Activated T-cell treated with anti-CD3 and anti-CD28 coated beads, Interleukin-2, amount 50 U/mL, for 1 hour (primary cell): ENCODE data around the gene TAL1.

Experiments
- DNase-seq: peaks from one replicate; pipeline ENCODE4 v3.0.0-alpha.2; 2020

TAL1 gene

DNA sequence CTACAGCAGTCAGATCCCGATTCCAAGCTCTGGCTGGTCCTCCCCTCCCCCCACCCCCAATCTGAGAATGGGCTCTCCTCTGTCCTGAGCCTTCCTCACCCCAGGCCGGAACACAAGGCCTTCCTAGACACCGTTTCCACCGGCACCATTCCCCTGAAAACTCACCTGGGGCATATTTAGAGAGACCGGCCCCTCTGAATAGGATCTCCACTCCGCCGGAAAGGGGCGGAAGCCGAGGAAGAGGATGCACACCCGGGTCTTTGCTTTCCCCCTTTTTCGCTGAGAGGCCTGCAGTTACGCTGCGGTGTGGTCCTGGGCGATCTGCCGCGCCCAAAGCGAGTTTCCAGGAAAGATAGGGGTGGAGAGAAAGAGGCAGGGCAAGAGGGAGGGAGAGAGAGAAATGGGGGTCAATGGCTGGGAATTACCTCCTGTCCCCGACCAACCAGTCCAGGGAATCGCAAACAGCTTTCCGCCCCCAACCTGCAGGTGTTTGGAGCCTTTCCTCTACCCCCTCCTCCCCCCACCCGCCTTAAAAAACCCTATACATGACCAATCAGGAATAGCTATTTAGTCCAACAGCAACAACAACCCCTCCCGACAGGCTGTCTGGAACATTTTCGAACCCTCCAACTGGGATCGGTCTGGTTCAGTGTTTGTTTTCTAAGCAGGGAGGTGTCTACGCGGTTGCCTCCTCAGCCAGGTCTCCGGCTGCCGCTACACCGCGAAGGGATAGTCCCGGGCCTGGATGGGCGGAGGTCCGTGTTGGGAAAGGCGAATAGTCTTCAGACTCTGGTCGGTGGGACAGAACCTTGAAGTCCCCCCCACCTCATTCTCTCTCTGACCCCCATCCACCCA lies 2.8 kb downstream of the TAL1 start:
- no peak for DNase-seq

DNA sequence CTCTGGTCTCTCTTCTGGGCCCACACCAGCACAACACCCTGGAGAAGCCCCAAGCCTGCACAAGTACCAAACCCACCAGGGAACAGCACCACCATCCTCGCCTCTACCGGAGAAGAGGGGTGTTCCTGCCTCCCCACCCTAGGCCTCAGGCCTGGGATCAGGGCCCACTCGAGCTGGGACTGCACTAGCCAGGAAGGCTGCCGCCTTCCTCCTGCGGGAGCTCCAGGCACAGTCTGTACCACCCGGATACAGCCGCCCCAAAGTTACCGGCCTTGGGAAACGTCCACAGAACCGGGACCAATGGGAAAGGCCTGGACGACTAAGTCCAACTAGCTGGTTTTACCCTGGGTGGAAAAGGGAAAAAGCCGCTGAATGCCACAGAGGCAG lies 3.4 kb downstream of the TAL1 start:
- no peak for DNase-seq

DNA sequence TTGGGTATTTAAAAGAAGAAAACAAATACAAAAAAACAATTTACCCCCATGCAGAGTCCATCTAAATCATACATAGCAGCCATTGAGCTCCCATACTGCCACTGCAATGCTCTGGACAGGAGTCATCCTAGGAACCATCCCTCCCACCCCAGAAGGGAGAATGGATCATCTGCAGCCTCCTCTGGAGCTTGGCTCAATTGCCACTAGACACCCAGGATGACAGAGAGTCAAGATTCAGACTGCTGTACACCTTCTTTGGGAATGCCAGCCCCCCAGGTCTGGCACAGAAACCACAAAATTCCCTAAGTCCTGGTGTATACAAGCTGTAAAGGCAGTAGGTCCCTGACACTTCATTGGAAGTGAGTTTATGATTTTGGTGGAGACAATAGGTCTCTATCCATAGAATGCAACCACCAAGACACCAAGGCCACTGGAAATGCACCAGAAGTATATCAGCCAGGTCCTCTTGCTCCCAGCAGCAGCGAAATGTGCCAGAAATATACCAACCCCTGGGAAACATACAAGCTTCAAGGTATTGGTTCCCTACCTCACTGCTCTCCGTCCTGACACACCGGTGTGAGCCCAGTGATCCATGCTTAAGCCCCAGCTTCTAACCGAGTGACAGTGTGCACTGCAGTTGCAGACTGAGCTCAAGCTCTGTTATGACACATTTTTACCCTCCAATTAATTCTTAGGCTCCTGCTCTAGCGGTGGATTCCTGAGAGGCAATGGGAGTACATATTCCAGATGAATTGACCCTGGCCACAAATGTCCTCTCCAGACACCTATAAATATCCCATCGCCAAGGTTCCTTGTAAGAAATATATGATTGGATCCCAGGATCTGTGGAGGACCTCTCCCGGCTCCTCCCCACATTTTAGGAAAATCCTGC lies 4.4 kb downstream of the TAL1 start:
- DNase-seq: no peak

DNA sequence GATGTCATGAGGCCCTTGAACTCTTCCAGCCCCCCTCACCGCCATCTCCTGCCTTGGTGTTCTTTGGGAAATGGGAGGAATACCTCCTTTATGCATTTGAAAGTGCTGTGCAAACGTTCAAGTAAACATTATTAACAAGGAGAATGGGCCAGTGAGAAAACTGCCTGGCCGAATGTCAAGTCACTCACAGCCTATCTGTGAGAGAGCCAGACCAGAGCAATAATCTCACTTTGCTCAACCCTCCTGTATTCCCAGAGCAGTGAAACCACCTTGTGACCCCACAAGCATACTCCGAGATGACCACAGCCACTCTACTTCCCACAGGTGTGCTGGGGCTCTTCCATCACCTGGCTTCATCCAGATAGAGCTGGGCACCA lies 5.2 kb downstream of the TAL1 start:
- DNase-seq: no peak

DNA sequence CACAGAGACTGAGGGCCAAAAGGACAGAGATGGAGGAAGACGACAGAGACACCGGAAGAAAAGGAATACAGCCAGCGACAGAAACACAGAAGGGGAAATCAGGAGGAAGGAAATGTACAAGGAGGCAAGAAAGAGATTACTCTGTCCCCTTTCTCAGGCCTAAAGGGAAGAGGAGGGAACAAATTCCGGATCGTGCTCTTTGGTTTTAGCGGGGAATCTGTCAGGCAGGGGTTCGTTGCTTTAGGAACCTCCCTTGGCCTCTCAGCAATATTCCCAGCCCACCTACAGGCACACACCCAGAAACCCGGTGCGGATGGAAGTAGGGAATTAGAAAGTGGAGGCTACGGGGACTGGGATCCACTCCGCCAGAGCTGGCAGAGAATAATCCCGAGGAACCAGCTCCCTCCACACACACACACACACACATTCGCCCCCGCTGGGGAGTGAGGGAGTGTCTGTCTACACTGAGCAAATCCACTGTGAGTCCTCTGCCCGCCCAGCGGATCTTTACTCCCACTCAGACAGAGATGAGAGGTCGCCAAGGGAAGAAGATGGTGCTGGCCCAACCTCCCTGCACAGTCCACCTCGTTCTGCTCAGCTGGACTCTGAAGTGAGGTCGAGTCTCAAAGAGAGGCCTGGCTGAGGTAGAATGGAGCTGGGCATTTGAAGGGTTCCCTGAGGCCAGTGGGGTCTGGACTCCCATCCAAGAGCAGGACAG lies 5.7 kb downstream of the TAL1 start:
- DNase-seq: no peak

DNA sequence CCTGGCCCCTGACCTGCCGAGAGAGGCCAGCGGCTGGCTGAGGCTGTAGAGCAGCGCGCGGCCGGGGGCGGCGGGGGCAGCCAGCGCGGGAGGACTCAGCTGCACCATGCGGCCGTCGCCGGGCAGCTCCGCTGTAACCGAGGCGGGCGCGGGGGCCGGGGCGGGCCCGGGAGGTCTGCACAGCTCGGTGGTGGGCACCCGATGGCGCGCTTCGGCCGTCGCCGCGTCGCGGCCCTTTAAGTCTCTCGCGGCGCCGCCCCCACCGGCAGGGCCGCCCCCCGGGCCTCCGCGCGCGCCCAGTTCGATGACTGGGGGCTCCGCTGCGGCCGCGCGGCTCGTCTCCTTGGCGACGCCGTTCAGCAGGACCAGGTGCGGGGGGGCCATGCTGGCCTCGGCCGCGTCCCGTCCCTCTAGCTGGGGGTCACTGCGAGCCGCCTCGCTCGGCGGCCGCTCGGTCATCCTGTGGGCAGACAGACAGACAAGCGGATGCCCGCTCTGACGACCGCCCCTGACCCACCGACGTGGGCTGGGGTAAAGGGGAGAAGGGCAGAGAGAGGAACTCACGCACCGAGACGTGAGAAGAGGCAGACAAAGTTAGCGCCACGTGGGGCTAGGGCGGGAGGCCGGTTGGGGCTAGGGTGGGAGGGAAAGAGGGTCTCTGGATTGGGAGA lies 6.5 kb downstream of the TAL1 start:
- no peak for DNase-seq

DNA sequence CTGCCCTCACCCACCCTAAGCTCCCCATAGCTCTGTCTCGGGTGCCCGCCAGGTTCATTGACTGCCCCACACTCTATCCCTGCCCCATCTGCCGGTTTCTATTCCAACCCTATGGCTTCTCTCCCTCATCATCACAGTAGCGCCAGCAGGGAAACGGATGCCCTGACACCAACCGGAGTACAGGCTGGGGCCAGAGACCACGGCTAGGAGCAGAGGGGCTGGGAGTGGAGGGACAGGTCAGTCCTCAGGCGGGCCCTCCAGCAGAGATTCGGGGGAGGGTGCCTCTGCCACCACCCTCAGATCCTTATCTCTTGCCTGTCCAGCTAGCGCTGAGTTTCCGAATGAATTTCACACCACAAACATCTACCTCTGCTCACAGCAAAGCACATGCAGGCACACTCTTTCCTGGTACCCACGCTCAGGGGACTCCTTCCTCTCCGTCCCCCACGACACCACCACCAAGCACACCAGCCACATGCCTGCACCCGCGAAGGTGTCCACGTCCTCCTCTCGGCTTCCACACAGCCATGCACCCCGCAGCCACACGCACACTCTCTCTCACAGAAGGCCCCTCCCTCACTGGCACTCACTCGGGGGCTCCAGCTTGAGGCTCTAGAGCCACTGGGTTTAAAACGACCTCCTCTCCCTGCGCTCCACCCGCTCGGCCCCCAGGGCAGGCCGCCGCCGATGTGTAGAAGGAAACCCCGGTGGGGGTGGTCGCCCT lies 7.2 kb downstream of the TAL1 start:
- DNase-seq: no peak

DNA sequence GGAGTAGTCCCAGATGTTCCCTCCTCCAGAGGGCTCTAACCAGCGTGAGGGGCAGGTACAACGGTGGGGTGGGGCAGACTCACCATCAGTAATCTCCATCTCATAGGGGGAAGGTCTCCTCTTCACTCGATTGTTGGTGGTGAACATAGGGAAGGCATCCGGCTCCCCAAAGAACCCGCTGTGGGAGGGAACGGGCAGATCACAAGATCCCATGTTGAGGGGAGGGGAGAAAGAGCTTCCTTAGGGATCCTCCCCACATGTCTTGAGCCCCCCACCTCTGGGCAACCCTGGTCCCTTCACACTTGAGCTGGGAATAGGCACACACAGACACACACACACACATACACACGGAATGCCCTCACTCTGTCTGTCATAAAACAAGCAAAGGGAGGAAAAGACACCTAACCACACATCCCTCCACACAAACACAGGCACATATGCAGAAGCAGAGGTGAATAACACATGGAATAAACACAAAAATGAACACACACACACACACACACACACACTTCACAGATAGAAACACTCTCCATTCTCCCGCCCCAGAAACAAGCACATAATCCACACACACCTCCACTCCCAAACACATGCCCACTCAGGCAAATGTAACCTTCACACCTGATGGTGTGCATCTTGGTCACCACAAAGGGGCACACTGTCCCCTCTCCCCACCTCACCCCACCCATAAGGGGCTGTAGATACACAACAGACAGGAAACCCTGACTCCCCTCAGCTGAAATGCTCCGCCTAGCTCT lies 7.9 kb downstream of the TAL1 start:
- no peak for DNase-seq

DNA sequence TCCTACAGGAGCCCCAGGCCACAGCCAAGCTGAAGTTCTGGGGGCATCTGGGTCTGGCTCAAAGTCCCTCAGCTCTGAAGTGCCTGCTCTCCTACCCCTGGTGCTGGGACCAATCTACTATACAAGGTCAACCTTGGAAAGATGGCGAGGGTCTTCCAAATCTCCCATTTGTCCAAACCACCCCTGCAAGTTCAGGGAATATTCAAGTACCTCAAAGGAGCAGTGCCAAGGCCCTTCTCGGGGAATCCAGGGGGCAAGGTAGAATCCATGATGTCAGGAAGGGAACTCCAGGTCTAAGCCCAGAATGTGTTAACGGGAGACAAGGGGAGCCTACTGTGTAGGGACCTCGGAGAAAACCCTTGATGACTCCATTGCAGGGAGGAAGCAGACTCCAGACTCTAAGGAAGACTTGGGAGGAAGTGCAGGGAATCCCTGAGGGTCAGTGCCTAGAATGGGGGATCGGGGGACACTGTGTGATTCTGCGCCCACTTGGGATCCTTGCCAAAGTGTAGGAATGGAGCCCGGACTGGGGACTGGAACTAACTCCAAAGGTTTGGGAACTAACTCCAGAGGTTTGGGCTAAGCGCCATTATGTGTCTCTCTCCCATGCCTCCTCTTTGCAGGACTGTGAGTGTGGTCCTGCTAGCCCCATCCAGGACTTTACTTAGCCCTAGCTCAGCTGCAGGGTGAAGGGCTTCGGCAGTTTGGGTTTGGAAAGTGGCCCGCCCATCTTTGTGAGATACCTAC lies 8.7 kb downstream of the TAL1 start:
- no peak for DNase-seq

DNA sequence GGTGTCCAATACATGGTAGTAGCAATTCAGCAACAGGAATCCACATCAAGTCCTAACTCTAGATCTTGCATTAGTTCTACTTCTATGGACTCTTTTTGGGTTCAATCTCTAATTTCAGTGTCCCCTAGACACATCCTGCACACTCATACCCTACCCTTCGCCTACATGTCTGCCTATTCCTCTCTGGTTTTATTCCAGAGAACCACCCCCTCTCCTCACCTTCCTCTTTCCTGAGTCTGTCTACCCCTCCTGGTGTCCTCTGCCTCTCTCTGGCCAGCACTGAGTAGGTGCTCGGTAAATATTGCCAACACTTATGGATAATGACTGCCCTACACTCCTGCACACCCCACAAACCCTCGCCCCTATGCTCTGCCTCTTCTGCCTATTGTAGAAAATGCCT lies 9.5 kb downstream of the TAL1 start:
- DNase-seq: no peak

DNA sequence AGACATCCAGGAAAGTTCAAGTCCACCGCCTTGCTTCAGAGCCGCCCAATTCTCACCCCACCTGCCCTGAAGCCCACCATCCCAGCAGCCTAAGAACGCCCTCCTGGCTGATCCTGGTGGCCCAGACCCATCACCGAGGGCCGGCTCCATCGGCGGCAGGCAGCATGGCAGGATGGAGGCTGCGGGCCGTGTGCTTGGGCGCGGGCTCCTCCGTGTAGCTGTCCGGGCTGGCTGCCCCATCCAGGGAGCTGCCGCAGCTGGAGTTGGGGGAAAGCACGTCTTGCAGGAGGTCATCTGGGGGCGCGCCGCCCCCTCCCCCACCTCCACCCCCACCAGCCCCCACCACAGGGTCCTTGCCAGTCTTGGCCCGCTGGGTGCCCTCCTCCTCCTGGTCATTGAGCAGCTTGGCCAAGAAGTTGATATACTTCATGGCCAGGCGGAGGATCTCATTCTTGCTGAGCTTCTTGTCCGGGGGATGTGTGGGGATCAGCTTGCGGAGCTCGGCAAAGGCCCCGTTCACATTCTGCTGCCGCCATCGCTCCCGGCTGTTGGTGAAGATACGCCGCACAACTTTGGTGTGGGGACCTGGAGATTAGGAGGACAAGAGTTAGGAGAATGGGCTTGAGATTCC lies 12.3 kb downstream of the TAL1 start:
- no peak for DNase-seq

DNA sequence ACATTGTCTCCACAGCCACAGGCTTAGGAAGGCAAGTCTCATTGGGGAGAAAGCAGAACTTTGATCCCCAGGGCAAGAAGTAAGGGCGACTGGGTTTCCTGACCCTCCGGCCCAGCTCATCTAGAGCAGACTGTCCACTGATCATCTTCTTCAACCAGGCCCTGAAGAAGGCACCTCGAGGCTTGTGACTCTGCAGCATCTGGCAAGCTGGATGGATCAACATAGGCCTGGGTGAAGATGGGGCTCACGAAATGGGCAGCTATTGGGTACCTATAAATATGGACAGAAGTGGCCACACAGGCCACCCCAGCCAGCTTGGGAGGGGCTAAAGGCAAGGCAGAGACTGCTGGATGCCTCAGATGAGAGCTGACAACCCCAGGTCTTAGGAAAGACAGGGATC lies 13.0 kb downstream of the TAL1 start:
- DNase-seq: no peak

DNA sequence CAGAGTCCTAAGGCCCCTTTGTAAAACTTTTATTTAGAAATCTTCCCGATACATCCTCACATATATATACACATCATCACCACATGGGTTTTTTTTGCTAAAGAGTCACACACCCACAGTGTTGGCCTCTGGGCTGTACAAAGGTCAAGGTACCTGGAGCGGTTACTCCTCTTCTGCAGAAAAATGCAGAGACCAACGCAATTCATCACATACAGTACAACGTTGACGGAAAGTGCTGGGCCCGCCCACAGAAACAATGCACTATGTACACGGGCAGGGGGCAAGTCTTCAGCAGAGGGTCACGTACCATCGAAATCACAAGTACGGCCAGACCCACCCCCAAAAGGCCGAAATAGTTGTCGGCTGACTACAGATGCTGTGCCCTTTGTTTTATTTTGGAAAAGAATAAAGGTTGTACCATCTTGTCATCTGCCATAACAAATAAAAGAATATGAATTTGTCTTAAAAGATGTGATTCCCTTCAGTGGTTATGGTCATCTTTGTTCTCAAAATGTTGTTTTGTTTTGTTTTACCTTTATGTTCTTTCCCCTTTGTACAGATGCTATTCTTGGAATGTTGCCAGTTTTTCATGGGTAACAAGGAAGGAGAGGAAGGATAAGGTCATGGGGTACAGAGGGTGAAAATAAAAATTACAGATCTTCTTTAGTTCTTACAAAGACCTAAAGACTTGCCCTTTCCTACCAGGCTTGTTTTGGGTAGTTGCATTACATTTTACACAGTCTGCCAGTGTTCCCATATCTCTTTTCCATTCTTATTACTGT lies 15.6 kb downstream of the TAL1 start:
- DNase-seq: no peak

DNA sequence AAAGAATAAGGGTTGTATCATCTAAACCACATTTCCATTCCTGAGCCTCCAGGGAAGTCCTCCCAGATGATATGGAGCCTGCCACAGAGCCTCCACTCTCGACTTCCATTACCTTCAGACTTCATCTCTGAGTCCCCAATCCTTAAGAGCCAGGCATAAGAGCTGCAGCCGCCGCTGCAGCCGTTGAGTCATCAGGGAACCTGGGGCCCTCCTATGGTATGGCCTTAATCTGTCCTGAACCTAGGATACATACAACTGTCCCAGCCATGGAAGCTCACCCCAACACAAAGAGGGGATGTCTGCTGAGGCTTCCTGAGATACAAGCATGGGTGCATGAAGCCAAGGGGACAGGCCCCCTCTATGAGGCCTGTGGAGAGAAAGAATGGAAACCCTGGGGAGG lies 16.3 kb downstream of the TAL1 start:
- no peak for DNase-seq

DNA sequence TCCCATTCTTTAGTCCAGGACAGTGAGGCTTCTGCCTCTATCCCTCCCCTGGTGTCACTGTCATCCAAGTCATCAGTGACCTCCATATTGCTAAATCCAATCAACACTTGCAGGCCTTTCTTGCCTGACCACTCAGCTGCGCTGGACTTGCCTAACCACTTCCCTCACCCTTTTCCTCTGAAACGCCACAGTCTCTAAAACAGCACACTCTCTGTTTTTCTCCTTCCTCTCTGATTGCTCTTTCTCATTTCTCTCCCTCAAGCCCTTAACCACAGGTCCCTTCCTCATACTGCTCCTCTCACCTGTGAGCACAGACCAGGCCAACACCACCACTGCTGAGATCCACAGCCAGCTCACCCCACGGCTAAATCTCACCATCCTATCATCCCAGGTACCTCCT lies 17.5 kb downstream of the TAL1 start:
- no peak for DNase-seq

DNA sequence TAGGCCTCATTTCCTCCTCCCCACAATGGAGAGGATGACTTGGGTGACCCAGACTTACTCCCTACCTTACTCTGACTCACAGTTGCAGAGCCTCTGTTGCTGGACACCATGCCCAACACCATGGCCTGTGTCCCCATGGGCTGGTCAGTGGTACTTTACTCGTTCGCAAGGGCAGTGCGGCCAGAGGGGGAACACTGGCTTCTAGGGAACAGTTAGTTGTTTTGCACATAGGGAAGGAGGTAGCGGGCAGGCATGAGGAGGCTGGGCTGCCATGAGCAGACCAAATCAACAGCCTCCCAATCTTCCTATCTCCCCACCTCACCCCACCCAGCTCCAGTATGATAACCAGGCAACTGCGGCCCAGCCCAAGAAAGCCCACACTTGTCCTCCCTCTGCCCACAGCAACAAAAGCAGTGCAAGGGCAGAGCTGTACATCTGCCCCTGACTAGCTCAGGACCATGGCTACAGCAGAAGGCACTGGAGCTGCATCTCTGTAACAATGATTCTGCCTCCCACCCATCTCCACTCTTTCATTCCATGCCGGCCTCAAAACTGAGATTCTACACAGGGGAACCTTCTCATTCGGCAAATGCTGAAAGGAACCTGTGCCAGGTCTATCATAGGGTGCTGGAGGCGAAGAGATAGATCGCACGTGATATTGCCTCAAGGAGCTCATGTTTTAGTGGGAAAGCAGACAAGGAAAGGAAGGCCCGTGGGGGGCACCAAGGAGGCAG lies 18.6 kb downstream of the TAL1 start:
- DNase-seq: no peak

DNA sequence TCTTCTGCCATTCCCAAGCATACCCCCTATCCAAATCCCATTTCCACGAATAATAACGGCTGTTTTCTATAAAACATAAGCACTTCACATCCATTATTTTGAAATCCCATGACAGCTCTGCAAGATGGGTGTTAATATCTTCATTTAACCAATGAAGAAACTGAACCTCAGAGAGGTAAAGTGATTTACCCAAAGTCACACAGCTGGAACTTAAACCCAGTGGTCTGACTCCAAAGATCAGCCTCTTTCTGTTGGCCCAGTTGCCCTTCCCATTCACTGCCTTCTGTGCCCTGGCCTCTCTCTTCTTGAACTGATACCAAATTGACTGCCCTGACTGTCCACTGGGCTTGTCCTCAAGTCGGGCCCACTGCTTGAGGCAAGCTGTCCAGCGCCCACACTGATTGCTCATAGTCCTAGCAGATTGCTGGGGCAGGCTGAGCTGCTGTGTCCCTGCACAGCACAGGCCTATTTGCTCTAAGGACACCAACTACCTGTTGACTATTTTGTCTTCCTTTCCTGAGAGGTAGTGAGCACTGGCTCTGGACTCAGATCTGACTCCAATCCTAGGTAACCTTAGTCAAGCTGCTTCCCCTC lies 19.3 kb downstream of the TAL1 start:
- no peak for DNase-seq

DNA sequence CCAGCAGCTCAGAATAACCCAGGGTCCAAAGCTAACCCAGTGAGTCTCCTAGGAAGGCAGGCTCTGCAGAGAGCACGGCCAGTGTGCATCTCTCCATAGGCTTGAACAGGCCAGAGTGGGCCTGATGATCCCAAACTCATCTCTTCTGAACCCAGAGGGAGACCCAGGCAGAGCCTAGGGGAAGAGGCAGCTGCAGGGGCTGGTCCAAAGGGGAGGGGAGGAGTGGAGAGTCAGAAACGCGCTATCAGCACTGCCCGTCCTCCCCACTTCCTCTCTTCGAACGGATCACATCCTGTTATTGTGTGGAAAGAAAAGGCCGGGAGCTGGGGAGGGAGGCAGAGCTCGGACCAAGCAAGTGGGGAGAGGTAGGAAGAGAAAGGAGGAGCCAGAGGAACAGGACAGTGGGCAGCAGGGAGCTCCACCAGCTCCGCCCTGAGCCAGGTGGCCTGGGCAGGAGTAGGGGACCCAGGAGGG lies 20.2 kb downstream of the TAL1 start:
- DNase-seq: no peak
